B cell (primary cell): ENCODE results near the gene GSTO2. TPM values are rescaled to one million over a fixed set of nuclear protein-coding genes. Genes with fewer than 3 reads are reported as not detected.

ENCODE experiments used
- ATAC-seq: fragments of 200-7000 bp; cut with Tn5 transposase; one replicate; pipeline ENCODE4 v1.10.0; 2021; ENCODE audit warnings: low read depth, mild to moderate bottlenecking, moderate number of reproducible peaks, moderate library complexity
- CTCF ChIA-PET: fragments of 350-600 bp; sonication (Branson Sonifier 250); formaldehyde crosslinking; loops from one replicate; lab custom pipeline; 2021; ENCODE audit warnings: antibody characterized with exemption, inconsistent platforms; lab: Charles Lee
- POLR2A ChIA-PET: fragments of 350-600 bp; sonication (Branson Sonifier 250); formaldehyde crosslinking; loops from one replicate; lab custom pipeline; 2021; ENCODE audit warnings: antibody characterized with exemption; lab: Charles Lee
- DNase-seq: peaks from one replicate; pipeline ENCODE4 v3.0.0; 2013
- H2AFZ ChIP-seq: 2 replicates; pipeline ENCODE4 v1.6.1; 2012; ENCODE audit warnings: mild to moderate bottlenecking, low read depth, low read length; ENCODE audit not compliant: insufficient read depth, poor library complexity, severe bottlenecking
- H3K27ac ChIP-seq, 2 donors: 1 replicate in 1 of 2; 2 replicates in 1 of 2; pipeline ENCODE4 v1.5.1; 2012 to 2013; ENCODE audit warnings: low read length in 2 of 2, mild to moderate bottlenecking in 2 of 2, moderate library complexity in 1 of 2
- H3K27me3 ChIP-seq, 4 experiments: fragments of 200-600 bp in 1 of 4; sonication (generic) in 1 of 4; replicated peaks in 1 of 4; 1 replicate in 2 of 4; 2 replicates in 2 of 4; pipeline versions ENCODE4 v1.6.1 to v1.7.0; 2013 to 2016; ENCODE audit warnings: low read length in 3 of 4, mild to moderate bottlenecking in 2 of 4, mixed read lengths in 1 of 4, moderate library complexity in 1 of 4; ENCODE audit not compliant: insufficient read depth in 4 of 4, control insufficient read depth in 3 of 4; ENCODE audit errors: control extremely low read depth in 1 of 4
- H3K36me3 ChIP-seq, 2 experiments: replicated peaks in 1 of 2; 1 replicate in 1 of 2; 2 replicates in 1 of 2; pipeline versions ENCODE4 v1.6.1 to v1.7.1; 2013; ENCODE audit warnings: low read length in 1 of 2; ENCODE audit not compliant: insufficient read depth in 2 of 2, control insufficient read depth in 1 of 2; ENCODE audit errors: control extremely low read depth in 1 of 2, extremely low read depth in 1 of 2
- H3K4me1 ChIP-seq, 2 donors: fragments of 200-600 bp in 1 of 2; sonication (generic) in 1 of 2; 1 replicate in 1 of 2; 2 replicates in 1 of 2; pipeline versions ENCODE4 v1.5.1 to v1.6.1; 2013 to 2017; ENCODE audit warnings: low read length in 2 of 2; ENCODE audit not compliant: control insufficient read depth in 2 of 2, insufficient read depth in 2 of 2
- H3K4me2 ChIP-seq: replicated peaks from 2 replicates; pipeline ENCODE3; 2012; ENCODE audit warnings: mild to moderate bottlenecking, low read depth, low read length; ENCODE audit not compliant: poor library complexity, severe bottlenecking
- H3K4me3 ChIP-seq, 5 experiments: fragments of 200-600 bp in 1 of 5; sonication (generic) in 1 of 5; 1 replicate in 3 of 5; 2 replicates in 2 of 5; pipeline versions ENCODE4 v1.5.1 to v1.7.0; 2011 to 2016; ENCODE audit warnings: low read length in 4 of 5, mild to moderate bottlenecking in 4 of 5, low read depth in 2 of 5, control low read depth in 1 of 5, moderate library complexity in 1 of 5; ENCODE audit not compliant: insufficient read depth in 1 of 5; ENCODE audit errors: control extremely low read depth in 1 of 5, extremely low read depth in 1 of 5
- H3K79me2 ChIP-seq: fragments of 200-600 bp; sonication (generic); one replicate; pipeline ENCODE4 v1.6.0; 2016; ENCODE audit warnings: low read length; ENCODE audit not compliant: control insufficient read depth, insufficient read depth
- H3K9ac ChIP-seq: fragments of 200-600 bp; sonication (generic); 2 replicates; pipeline ENCODE4 v1.6.1; 2017; ENCODE audit warnings: mild to moderate bottlenecking, low read length, moderate library complexity
- H3K9me3 ChIP-seq, 3 donors: one replicate each; pipeline versions ENCODE4 v1.6.1 to v1.7.1; 2013; ENCODE audit warnings: low read length in 2 of 3; ENCODE audit not compliant: control insufficient read depth in 2 of 3, insufficient read depth in 1 of 3; ENCODE audit errors: control extremely low read depth in 1 of 3
- H4K20me1 ChIP-seq: 2 replicates; pipeline ENCODE4 v1.6.0; 2012; ENCODE audit warnings: mild to moderate bottlenecking, low read length; ENCODE audit not compliant: insufficient read depth, control insufficient read depth, poor library complexity, severe bottlenecking
- H3K27ac Mint-ChIP-seq: one replicate; pipeline ENCODE4 v1.8.0; 2021; ENCODE audit warnings: mixed read lengths
- H3K27me3 Mint-ChIP-seq: one replicate; pipeline ENCODE4 v1.8.0; 2021; ENCODE audit warnings: mixed read lengths
- H3K4me1 Mint-ChIP-seq: one replicate; pipeline ENCODE4 v1.8.0; 2021; ENCODE audit warnings: mixed read lengths
- H3K4me3 Mint-ChIP-seq: one replicate; pipeline ENCODE4 v1.8.0; 2021; ENCODE audit warnings: mixed read lengths
- H3K9me3 Mint-ChIP-seq: one replicate; pipeline ENCODE4 v1.8.0; 2022; ENCODE audit warnings: mixed read lengths; ENCODE audit not compliant: insufficient read depth
- CTCF ChIP-seq: fragments of 200-600 bp; IDR thresholded peaks from one replicate; pipeline ENCODE4 v1.8.0; 2022; ENCODE audit warnings: antibody characterized with exemption, mild to moderate bottlenecking
- EZH2 ChIP-seq: IDR thresholded peaks from 2 replicates; pipeline ENCODE4 v1.6.1; 2012; ENCODE audit warnings: borderline replicate concordance, low read depth, mild to moderate bottlenecking, moderate library complexity, low read length; ENCODE audit not compliant: insufficient read depth, poor library complexity, severe bottlenecking
- WGBS: methylation state at CpG from one replicate; pipeline ENCODE4 v1.1.5; 2013; ENCODE audit warnings: missing lambda C conversion rate; ENCODE audit not compliant: insufficient coverage; 5-methylcytosine and 5-hydroxymethylcytosine counted together
- intact Hi-C: fragments of 100-400 bp; cut with micrococcal nuclease; formaldehyde crosslinking; loops from one replicate; pipeline ENCODE4 v1.10.0; 2022
- polyA plus RNA-seq: library from polyadenylated mRNA; depleted of rRNA; stranded (reverse); fragments of >200 nt; gene quantifications from 2 replicates; pipeline ENCODE4 v1.2.3, GENCODE V29; 2012
- total RNA-seq, 2 donors: library from RNA; stranded (reverse); fragments of 120-200 nt in 1 of 2; gene quantifications; 1 replicate in 1 of 2; 2 replicates in 1 of 2; pipeline versions ENCODE4 v1.2.3 to v1.2.4, GENCODE V29; 2013 to 2022

The GSTO2 gene
- total and polyA plus RNA-seq, 2 donors (not counting 1 experiment from before 2014, with no cell fraction given), result 0.16 to 0.89 TPM

GRCh38 chr10:104340641-104341040 lies 71.7 kb downstream of the GSTO2 start:
- no peaks in the 10 kb centered on the region for H3K36me3 ChIP-seq
- H3K4me3 Mint-ChIP-seq, result no peak overlapping the region
- H3K4me1 ChIP-seq, result peaks cover 23 to 29% of the 10 kb centered on the region in 2 donors
- H3K79me2 ChIP-seq, result peaks cover 33% of the 10 kb centered on the region
- ATAC-seq (no peak), DNase-seq (no peak)
- H3K9me3 ChIP-seq, result no peaks in the 10 kb centered on the region
- 90% methylated on average over 1 of the region's 4 CpGs for WGBS
- H3K27ac Mint-ChIP-seq, result no peak overlapping the region
- no peak overlapping the region for H3K27ac ChIP-seq
- TF ChIP-seq EZH2 (no peak), CTCF (no peak)
- POLR2A ChIA-PET, result no interaction called here
- H4K20me1 ChIP-seq, result peaks cover 18% of the 10 kb centered on the region
- H3K4me1 Mint-ChIP-seq, result peaks cover 30% of the 10 kb centered on the region
- H3K4me2 ChIP-seq, result no peak overlapping the region
- H3K9ac ChIP-seq, result no peak overlapping the region
- no peak overlapping the region for H2AFZ ChIP-seq
- CTCF ChIA-PET, result interaction anchor here (1.3 to 15.7 kb wide), 3 partner anchors 10 to 72 kb away, joined by 4 to 594 read pairs (median 11); partner anchors contain the start of gene GSTO2
- no peaks in the 10 kb centered on the region for H3K27me3 Mint-ChIP-seq
- H3K9me3 Mint-ChIP-seq, result no peaks in the 10 kb centered on the region
- intact Hi-C loops, result no loop called here
- no peaks in the 10 kb centered on the region for H3K27me3 ChIP-seq
- no peak overlapping the region for H3K4me3 ChIP-seq

- H3K27ac Mint-ChIP-seq, result no peak overlapping the region
- ATAC-seq (no peak), DNase-seq (no peak)
- 100% methylated on average over 1 of the region's 3 CpGs for WGBS
- Histone ChIP-seq H3K4me1 (peaks cover 13 to 31% of the 10 kb centered on the region in 2 donors), H3K36me3 (no peaks in the 10 kb centered on the region), H3K9ac (no peak overlapping the region), H2AFZ (no peak overlapping the region), H3K27ac (no peak overlapping the region), H3K4me2 (no peak overlapping the region), H3K79me2 (peaks cover 9% of the 10 kb centered on the region), H3K27me3 (no peaks in the 10 kb centered on the region), H3K4me3 (no peak overlapping the region), H3K9me3 (no peaks in the 10 kb centered on the region), H4K20me1 (no peaks in the 10 kb centered on the region)
- TF ChIP-seq EZH2 (no peak), CTCF (no peak)
- no peaks in the 10 kb centered on the region for H3K27me3 Mint-ChIP-seq
- no peak overlapping the region for H3K4me3 Mint-ChIP-seq
- ChIA-PET CTCF (interaction anchor here (1.0 to 15.7 kb wide), 2 partner anchors 29 to 51 kb away, joined by 3 to 594 read pairs; no protein-coding TSS in a partner anchor), POLR2A (no interaction called here)
- no peaks in the 10 kb centered on the region for H3K9me3 Mint-ChIP-seq
- intact Hi-C loops, result no loop called here
- peaks cover 23% of the 10 kb centered on the region for H3K4me1 Mint-ChIP-seq
These were observed 74.0 kb downstream of the GSTO2 start for GRCh38 chr10:104342941-104343411.
